ENCODE measurements around the gene CSF3. TPM values are rescaled to one million over a fixed set of nuclear protein-coding genes. Genes with fewer than 3 reads are reported as not detected.

The CSF3 gene
- total RNA-seq, 1 donor from 2014 or later, result not detected

DNA sequence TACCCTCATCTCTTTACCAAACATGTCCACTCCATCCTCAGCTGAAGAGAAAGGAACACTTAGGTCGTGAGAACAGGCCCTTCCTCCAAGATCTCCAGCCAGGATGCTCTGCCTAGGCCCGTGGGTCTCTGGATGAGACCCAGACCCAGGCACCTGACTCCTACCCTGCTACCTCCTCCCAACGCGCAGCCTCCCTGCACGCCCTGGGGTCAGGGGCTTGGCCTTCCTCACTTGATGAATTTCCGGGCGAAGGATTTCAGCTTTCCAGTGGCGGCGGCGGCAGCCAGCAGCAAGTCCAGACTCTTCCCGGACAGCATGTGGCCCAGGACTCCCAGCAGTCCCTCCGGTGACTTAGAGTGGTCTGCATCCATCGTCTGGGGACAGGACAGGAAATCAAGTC is 13.4 kb downstream of the CSF3 start:
- DNase-seq (ENCODE audit: extremely low spot score, unreplicated experiment), result no peak
- H3K27me3 Mint-ChIP-seq (ENCODE audit: unreplicated experiment), result no peaks in the 10 kb centered on the region
- H3K4me3 Mint-ChIP-seq (ENCODE audit: unreplicated experiment), result no peak overlapping the region
- H3K9me3 Mint-ChIP-seq (ENCODE audit: unreplicated experiment), result no peaks in the 10 kb centered on the region
- H3K4me1 Mint-ChIP-seq (ENCODE audit: unreplicated experiment), result peaks cover 10% of the 10 kb centered on the region
- H3K27ac Mint-ChIP-seq (ENCODE audit: unreplicated experiment), result no peak overlapping the region
- peaks cover 54% of the 10 kb centered on the region for H3K36me3 Mint-ChIP-seq (ENCODE audit: unreplicated experiment)
- TF ChIP-seq CTCF (IDR thresholded peaks at IDR 0.05), result no peak

DNA sequence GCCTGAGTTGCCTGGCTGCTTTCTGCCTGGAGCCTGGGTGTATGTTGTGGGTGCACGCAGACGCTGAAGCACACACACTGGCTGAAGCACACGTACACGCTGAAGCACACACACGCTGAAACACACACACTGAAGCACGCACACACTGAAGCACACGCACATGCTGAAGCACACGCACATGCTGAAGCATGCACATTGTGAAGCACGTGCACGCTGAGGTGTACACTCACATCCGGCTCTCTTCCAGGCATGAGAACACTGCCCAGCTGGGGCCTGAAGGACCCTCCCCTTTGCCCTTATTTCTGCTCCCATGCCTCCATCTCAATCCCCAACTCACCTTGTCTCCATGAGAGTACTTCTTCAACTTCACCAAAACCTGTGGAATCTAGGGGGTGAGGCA is 16.5 kb downstream of the CSF3 start:
- TF ChIP-seq CTCF (IDR thresholded peaks at IDR 0.05), result no peak
- Mint-ChIP-seq H3K36me3 (ENCODE audit: unreplicated experiment) (peaks cover 39% of the 10 kb centered on the region), H3K4me3 (ENCODE audit: unreplicated experiment) (no peak overlapping the region), H3K4me1 (ENCODE audit: unreplicated experiment) (peaks cover 6% of the 10 kb centered on the region), H3K9me3 (ENCODE audit: unreplicated experiment) (no peaks in the 10 kb centered on the region), H3K27me3 (ENCODE audit: unreplicated experiment) (no peaks in the 10 kb centered on the region), H3K27ac (ENCODE audit: unreplicated experiment) (no peak overlapping the region)
- DNase-seq (ENCODE audit: extremely low spot score, unreplicated experiment), result no peak

DNA sequence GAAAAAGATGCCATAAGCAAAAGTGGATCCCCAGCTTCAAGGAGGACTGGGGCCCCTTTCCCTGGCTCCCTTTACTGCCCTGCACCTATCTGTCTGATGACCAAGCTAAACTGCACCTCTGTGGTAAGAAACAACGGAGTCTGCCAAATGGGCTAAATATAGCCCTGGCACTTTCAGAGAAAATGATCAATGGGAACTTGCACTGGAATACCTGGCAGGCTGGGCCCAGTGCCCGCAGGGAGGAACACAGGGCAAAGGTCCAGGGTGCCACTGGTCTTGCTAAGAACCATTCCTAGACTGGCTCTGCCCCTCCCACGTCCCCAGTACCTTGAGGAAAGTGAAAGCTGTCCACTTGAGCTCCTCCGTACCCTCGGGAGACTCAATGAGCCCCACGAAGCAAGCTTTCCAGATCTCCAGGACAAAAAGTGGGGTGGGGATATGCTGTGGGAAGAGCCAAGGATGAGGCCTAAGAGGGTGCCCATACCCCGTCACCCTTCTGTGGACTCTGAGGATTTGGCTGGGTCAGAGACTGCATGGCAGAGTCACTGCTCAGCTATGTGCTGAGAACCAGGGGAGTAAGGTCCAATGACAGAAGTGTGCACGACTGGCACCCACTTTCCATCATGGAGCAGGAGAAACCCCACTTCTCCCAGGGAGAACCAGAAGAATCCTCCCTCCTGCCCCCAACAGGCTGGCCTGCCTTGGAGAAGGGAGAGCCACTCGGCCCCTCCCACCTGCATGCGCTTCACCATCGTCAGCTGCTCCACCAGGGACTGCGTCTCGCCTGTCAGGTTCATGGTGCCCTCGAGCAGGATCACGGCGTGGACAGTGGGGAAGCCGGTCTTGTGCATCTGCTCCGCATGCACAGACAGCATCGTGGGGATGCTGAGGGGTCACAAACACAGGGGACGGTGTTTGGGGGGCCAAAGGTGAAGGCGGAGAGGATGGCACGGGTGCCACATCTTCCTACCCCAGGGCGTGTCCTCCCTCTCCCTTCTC is 17.4 kb downstream of the CSF3 start:
- Mint-ChIP-seq H3K9me3 (ENCODE audit: unreplicated experiment) (no peaks in the 10 kb centered on the region), H3K36me3 (ENCODE audit: unreplicated experiment) (peaks cover 38% of the 10 kb centered on the region), H3K4me3 (ENCODE audit: unreplicated experiment) (no peak overlapping the region), H3K27ac (ENCODE audit: unreplicated experiment) (no peak overlapping the region), H3K27me3 (ENCODE audit: unreplicated experiment) (no peaks in the 10 kb centered on the region), H3K4me1 (ENCODE audit: unreplicated experiment) (peaks cover 2% of the 10 kb centered on the region)
- no peak for DNase-seq (ENCODE audit: extremely low spot score, unreplicated experiment)
- TF ChIP-seq CTCF (IDR thresholded peaks at IDR 0.05), result no peak

DNA sequence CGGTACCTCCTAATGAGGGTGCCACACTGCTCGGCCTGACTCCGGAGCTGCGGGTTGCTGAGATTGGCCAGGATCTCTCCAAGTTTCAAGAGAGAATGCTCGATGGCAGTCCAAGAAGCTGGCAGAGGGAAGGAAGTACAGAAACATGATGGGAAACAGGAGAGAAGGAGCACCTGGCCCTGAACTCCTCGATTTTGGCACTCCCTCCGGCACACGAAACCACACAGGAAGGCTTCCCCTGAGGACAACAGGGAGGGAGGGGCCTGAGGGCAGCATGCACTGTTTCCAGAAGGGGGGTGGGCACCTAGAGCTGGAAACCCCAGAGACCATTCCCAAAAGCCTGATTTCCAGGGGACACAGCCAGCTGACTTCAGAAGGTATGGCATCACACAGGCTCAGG is 18.1 kb downstream of the CSF3 start:
- no peak overlapping the region for H3K4me3 Mint-ChIP-seq (ENCODE audit: unreplicated experiment)
- H3K9me3 Mint-ChIP-seq (ENCODE audit: unreplicated experiment), result no peaks in the 10 kb centered on the region
- no peak overlapping the region for H3K27ac Mint-ChIP-seq (ENCODE audit: unreplicated experiment)
- peaks cover 2% of the 10 kb centered on the region for H3K4me1 Mint-ChIP-seq (ENCODE audit: unreplicated experiment)
- peaks cover 38% of the 10 kb centered on the region for H3K36me3 Mint-ChIP-seq (ENCODE audit: unreplicated experiment)
- no peak for TF ChIP-seq CTCF (IDR thresholded peaks at IDR 0.05)
- H3K27me3 Mint-ChIP-seq (ENCODE audit: unreplicated experiment), result no peaks in the 10 kb centered on the region
- no peak for DNase-seq (ENCODE audit: extremely low spot score, unreplicated experiment)

- H3K36me3 Mint-ChIP-seq (ENCODE audit: unreplicated experiment), result peaks cover 28% of the 10 kb centered on the region
- no peak overlapping the region for H3K4me3 Mint-ChIP-seq (ENCODE audit: unreplicated experiment)
- no peaks in the 10 kb centered on the region for H3K9me3 Mint-ChIP-seq (ENCODE audit: unreplicated experiment)
- DNase-seq (ENCODE audit: extremely low spot score, unreplicated experiment), result no peak
- TF ChIP-seq CTCF (IDR thresholded peaks at IDR 0.05), result no peak
- H3K27me3 Mint-ChIP-seq (ENCODE audit: unreplicated experiment), result no peaks in the 10 kb centered on the region
- peaks cover 12% of the 10 kb centered on the region for H3K4me1 Mint-ChIP-seq (ENCODE audit: unreplicated experiment)
- no peak overlapping the region for H3K27ac Mint-ChIP-seq (ENCODE audit: unreplicated experiment)
Measured at GRCh38 chr17:40034426-40035161, 19.4 kb downstream of the CSF3 start.
